ENCODE results near the gene ZSCAN10. TPM values are rescaled to one million over a fixed set of nuclear protein-coding genes. Genes with fewer than 3 reads are reported as not detected.

The ZSCAN10 gene
- under 1 TPM in 6 of 8 experiments, not detected in 2; 0.17 to 0.71 (median 0.40) TPM for total RNA-seq

GRCh38 chr16:3098459-3099394 is at the start of gene ZSCAN10:
Gene ZSCAN10, minus strand, starts transcription at chr16:3099294. Its CDS starts 6,357 bp downstream, at chr16:3092937.
- Histone ChIP-seq H3K4me3 (peak within 1 kb of the TSS in 1 of 5 donors; percentile 8), H3K27ac (no peak within 1 kb of the TSS), H3K4me1 (replicated peaks in 1 of 2) (peaks cover 18 to 24% of the 10 kb centered on the region in 2 donors)
- ATAC-seq (replicated peaks in 6 of 8) = no peak
- in situ Hi-C loops (cut with MboI; ENCODE audit: low pct_unique_long_range_greater_than_20kb in 2 of 9, low sequenced_read_pairs in 9 of 9, unreplicated experiment in 9 of 9) = no loop called here
- 31 to 60% (median 40%) methylated on average over 1 to 4 of the region's 21 CpGs; no CpG with 5 or more reads in 5 of the 10 experiments for WGBS, 10 experiments

- in situ Hi-C loops (cut with MboI; ENCODE audit: low pct_unique_long_range_greater_than_20kb in 2 of 9, low sequenced_read_pairs in 9 of 9, unreplicated experiment in 9 of 9) = loop anchor here in 1 of 9 experiments (25.0 kb wide), 1 partner anchor 111 kb away; the partner anchor contains the start of genes BICDL2 and MMP25
- WGBS, 10 experiments = 73 to 100% (median 84%) methylated on average over 2 to 9 of the region's 13 CpGs; no CpG with 5 or more reads in 4 of the 10 experiments
- no peak overlapping the region for H3K4me3 ChIP-seq
Measured at GRCh38 chr16:3148256-3149192, 49.4 kb upstream of the ZSCAN10 start.

GRCh38 chr16:3147757-3148104 is 48.6 kb upstream of the ZSCAN10 start:
- H3K27ac ChIP-seq = no peak overlapping the region
- in situ Hi-C loops (cut with MboI; ENCODE audit: low pct_unique_long_range_greater_than_20kb in 2 of 9, low sequenced_read_pairs in 9 of 9, unreplicated experiment in 9 of 9) = loop anchor here in 1 of 9 experiments (25.0 kb wide), 1 partner anchor 110 kb away; the partner anchor contains the start of genes BICDL2 and MMP25
- no peaks in the 10 kb centered on the region for H3K4me1 ChIP-seq (replicated peaks in 1 of 2)
- no peak overlapping the region for H3K4me3 ChIP-seq
- no peak for ATAC-seq (replicated peaks in 6 of 8)
- WGBS, 10 experiments = 73 to 100% (median 86%) methylated on average over 1 to 3 of the region's 5 CpGs; no CpG with 5 or more reads in 7 of the 10 experiments

More at GRCh38 chr16:3148256-3149192, 49.4 kb upstream of the ZSCAN10 start:
- no peaks in the 10 kb centered on the region for H3K4me1 ChIP-seq (replicated peaks in 1 of 2)
- ATAC-seq (replicated peaks in 6 of 8) = no peak
- H3K27ac ChIP-seq = no peak overlapping the region

- no peak overlapping the region for H3K4me3 ChIP-seq
- ATAC-seq (replicated peaks in 6 of 8) = no peak
- no peak overlapping the region for H3K27ac ChIP-seq
- no peaks in the 10 kb centered on the region for H3K4me1 ChIP-seq (replicated peaks in 1 of 2)
- WGBS, 10 experiments = 50 to 100% (median 83%) methylated on average over 1 to 3 of the region's 16 CpGs; no CpG with 5 or more reads in 5 of the 10 experiments
- in situ Hi-C loops (cut with MboI; ENCODE audit: low pct_unique_long_range_greater_than_20kb in 2 of 9, low sequenced_read_pairs in 9 of 9, unreplicated experiment in 9 of 9) = loop anchor here in 1 of 9 experiments (25.0 kb wide), 1 partner anchor 110 kb away; the partner anchor contains the start of genes BICDL2 and MMP25
Measured at GRCh38 chr16:3147046-3147756, 48.1 kb upstream of the ZSCAN10 start.

GRCh38 chr16:3145660-3146059 is 46.6 kb upstream of the ZSCAN10 start:
- Histone ChIP-seq H3K4me1 (replicated peaks in 1 of 2) (no peaks in the 10 kb centered on the region), H3K4me3 (no peak overlapping the region), H3K27ac (no peak overlapping the region)
- in situ Hi-C loops (cut with MboI; ENCODE audit: low pct_unique_long_range_greater_than_20kb in 2 of 9, low sequenced_read_pairs in 9 of 9, unreplicated experiment in 9 of 9) = loop anchor here in 1 of 9 experiments (25.0 kb wide), 1 partner anchor 108 kb away; the partner anchor contains the start of genes BICDL2 and MMP25
- 60 to 93% methylated on average over 1 to 2 of the region's 12 CpGs; no CpG with 5 or more reads in 8 of the 10 experiments for WGBS, 10 experiments
- no peak for ATAC-seq (replicated peaks in 6 of 8)

GRCh38 chr16:3145151-3145550 is 46.1 kb upstream of the ZSCAN10 start:
- H3K4me1 ChIP-seq (replicated peaks in 1 of 2) = no peaks in the 10 kb centered on the region
- no peak overlapping the region for H3K4me3 ChIP-seq
- in situ Hi-C loops (cut with MboI; ENCODE audit: low pct_unique_long_range_greater_than_20kb in 2 of 9, low sequenced_read_pairs in 9 of 9, unreplicated experiment in 9 of 9) = loop anchor here in 1 of 9 experiments (25.0 kb wide), 1 partner anchor 108 kb away; the partner anchor contains the start of genes BICDL2 and MMP25
- H3K27ac ChIP-seq = no peak overlapping the region
- no peak for ATAC-seq (replicated peaks in 6 of 8)
- 40 to 90% (median 86%) methylated on average over 1 to 4 of the region's 10 CpGs; no CpG with 5 or more reads in 7 of the 10 experiments for WGBS, 10 experiments

GRCh38 chr16:3144321-3144983 is 45.4 kb upstream of the ZSCAN10 start:
- in situ Hi-C loops (cut with MboI; ENCODE audit: low pct_unique_long_range_greater_than_20kb in 2 of 9, low sequenced_read_pairs in 9 of 9, unreplicated experiment in 9 of 9) = loop anchor here in 1 of 9 experiments (25.0 kb wide), 1 partner anchor 107 kb away; the partner anchor contains the start of genes BICDL2 and MMP25
- no peak for ATAC-seq (replicated peaks in 6 of 8)

GRCh38 chr16:3143598-3144320 is 44.7 kb upstream of the ZSCAN10 start:
- 59 to 100% (median 87%) methylated on average over 1 to 7 of the region's 23 CpGs; no CpG with 5 or more reads in 4 of the 10 experiments for WGBS, 10 experiments
- H3K4me3 ChIP-seq = no peak overlapping the region

More at GRCh38 chr16:3144321-3144983, 45.4 kb upstream of the ZSCAN10 start:
- no peak overlapping the region for H3K27ac ChIP-seq
- WGBS, 10 experiments = 50 to 100% (median 88%) methylated on average over 1 to 4 of the region's 18 CpGs; no CpG with 5 or more reads in 4 of the 10 experiments
- H3K4me1 ChIP-seq (replicated peaks in 1 of 2) = no peaks in the 10 kb centered on the region
- H3K4me3 ChIP-seq = no peak overlapping the region

GRCh38 chr16:3143189-3143588 is 44.1 kb upstream of the ZSCAN10 start:
- WGBS, 10 experiments = 83 to 93% (median 83%) methylated on average over 3 to 6 of the region's 11 CpGs; no CpG with 5 or more reads in 7 of the 10 experiments
- no peaks in the 10 kb centered on the region for H3K4me1 ChIP-seq (replicated peaks in 1 of 2)
- no peak overlapping the region for H3K27ac ChIP-seq
- ATAC-seq (replicated peaks in 6 of 8) = no peak
- in situ Hi-C loops (cut with MboI; ENCODE audit: low pct_unique_long_range_greater_than_20kb in 2 of 9, low sequenced_read_pairs in 9 of 9, unreplicated experiment in 9 of 9) = loop anchor here in 1 of 9 experiments (25.0 kb wide), 1 partner anchor 106 kb away; the partner anchor contains the start of genes BICDL2 and MMP25
- H3K4me3 ChIP-seq = no peak overlapping the region

More at GRCh38 chr16:3143598-3144320, 44.7 kb upstream of the ZSCAN10 start:
- Histone ChIP-seq H3K4me1 (replicated peaks in 1 of 2) (no peaks in the 10 kb centered on the region), H3K27ac (no peak overlapping the region)
- in situ Hi-C loops (cut with MboI; ENCODE audit: low pct_unique_long_range_greater_than_20kb in 2 of 9, low sequenced_read_pairs in 9 of 9, unreplicated experiment in 9 of 9) = loop anchor here in 1 of 9 experiments (25.0 kb wide), 1 partner anchor 106 kb away; the partner anchor contains the start of genes BICDL2 and MMP25
- ATAC-seq (replicated peaks in 6 of 8) = peak in 5 of 8 experiments; percentile 8 to 94 (median 42)

GRCh38 chr16:3142770-3143169 is 43.7 kb upstream of the ZSCAN10 start:
- ATAC-seq (replicated peaks in 6 of 8) = no peak
- in situ Hi-C loops (cut with MboI; ENCODE audit: low pct_unique_long_range_greater_than_20kb in 2 of 9, low sequenced_read_pairs in 9 of 9, unreplicated experiment in 9 of 9) = loop anchor here in 1 of 9 experiments (25.0 kb wide), 1 partner anchor 105 kb away; the partner anchor contains the start of genes BICDL2 and MMP25
- H3K4me1 ChIP-seq (replicated peaks in 1 of 2) = no peaks in the 10 kb centered on the region
- no peak overlapping the region for H3K4me3 ChIP-seq
- H3K27ac ChIP-seq = no peak overlapping the region
- WGBS, 10 experiments = 60 to 100% (median 93%) methylated on average over 1 to 9 of the region's 13 CpGs; no CpG with 5 or more reads in 5 of the 10 experiments
